Upper lobe of left lung (tissue), 4 donors: Measurements from ENCODE around the gene CLDN8.

ENCODE experiments used
- CTCF ChIP-seq, 6 experiments: fragments of 450-650 bp in 4 of 6; fragments of 200-600 bp in 2 of 6; sonication (generic) in 2 of 6; IDR thresholded peaks; one replicate each; pipeline ENCODE4 v1.5.1; 2016 to 2019; ENCODE audit warnings: antibody characterized with exemption in 6 of 6
- POLR2AphosphoS5 ChIP-seq, 2 donors: sonication (generic); formaldehyde crosslinking; IDR thresholded peaks; one replicate each; pipeline ENCODE4 v1.5.1; 2017; ENCODE audit warnings: antibody characterized with exemption in 2 of 2

DNA sequence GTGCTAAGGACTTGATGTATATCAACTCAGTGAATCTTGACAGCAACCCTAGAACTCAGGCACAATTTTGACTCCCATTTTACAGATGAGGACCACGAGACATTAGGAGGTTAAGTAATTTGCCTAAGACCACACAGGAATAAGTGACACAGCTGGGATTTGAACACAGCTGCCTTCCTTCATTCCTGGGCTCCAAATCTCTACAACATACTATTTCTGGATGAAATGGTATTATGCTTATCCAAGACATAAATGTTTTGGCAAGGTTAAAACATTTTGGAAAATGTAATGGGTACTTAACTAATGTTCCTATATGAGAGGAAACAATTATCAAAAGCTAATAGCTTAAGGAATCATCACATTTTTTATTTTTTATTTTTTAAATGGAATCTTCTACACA is 4.8 kb downstream of the CLDN8 start:
- TF ChIP-seq CTCF (IDR thresholded peaks at IDR 0.05) = no peak
- TF ChIP-seq POLR2AphosphoS5 (IDR thresholded peaks at IDR 0.05) = no peak
